ENCODE measurements around the gene ITGA1. TPM values are rescaled to one million over a fixed set of nuclear protein-coding genes. Genes with fewer than 3 reads are reported as not detected.
A peak's percentile ranks its signal among the peaks of the same experiment; 100 is the strongest.

Gene ITGA1
- total RNA-seq, 1 donor from 2014 or later, result 10.0 TPM

DNA sequence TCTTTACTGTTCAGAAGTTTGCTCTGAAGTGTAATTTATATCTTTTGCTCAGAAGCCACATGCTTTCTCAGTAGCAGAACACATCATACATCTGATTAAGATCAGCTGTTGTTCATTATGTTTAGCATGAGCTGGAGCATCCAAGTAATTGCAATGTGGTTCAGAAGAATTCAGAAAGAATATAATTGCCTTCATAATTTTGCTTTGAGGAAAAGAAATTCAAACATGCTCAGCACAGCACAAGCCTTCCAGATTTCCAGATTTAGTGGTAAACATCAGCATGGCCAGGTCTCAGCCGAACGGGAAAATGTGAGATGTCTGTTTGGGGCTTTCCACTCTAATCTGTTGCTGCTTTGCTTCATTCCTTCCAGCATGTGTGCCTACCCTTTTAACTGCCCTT, 65.9 kb downstream of the ITGA1 start:
- no peak for DNase-seq (ENCODE audit: low read depth)
- H3K27me3 ChIP-seq (ENCODE audit: control insufficient read depth, insufficient read depth, low read length), result no peaks in the 10 kb centered on the region
- H3K4me3 ChIP-seq (ENCODE audit: low read depth, low read length), result no peak overlapping the region
- TF ChIP-seq, protein P1, sequence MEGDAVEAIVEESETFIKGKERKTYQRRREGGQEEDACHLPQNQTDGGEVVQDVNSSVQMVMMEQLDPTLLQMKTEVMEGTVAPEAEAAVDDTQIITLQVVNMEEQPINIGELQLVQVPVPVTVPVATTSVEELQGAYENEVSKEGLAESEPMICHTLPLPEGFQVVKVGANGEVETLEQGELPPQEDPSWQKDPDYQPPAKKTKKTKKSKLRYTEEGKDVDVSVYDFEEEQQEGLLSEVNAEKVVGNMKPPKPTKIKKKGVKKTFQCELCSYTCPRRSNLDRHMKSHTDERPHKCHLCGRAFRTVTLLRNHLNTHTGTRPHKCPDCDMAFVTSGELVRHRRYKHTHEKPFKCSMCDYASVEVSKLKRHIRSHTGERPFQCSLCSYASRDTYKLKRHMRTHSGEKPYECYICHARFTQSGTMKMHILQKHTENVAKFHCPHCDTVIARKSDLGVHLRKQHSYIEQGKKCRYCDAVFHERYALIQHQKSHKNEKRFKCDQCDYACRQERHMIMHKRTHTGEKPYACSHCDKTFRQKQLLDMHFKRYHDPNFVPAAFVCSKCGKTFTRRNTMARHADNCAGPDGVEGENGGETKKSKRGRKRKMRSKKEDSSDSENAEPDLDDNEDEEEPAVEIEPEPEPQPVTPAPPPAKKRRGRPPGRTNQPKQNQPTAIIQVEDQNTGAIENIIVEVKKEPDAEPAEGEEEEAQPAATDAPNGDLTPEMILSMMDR (IDR thresholded peaks at IDR 0.05; ENCODE audit: insufficient read depth, low read length, poor library complexity, severe bottlenecking), result no peak
- no peaks in the 10 kb centered on the region for H3K36me3 ChIP-seq (ENCODE audit: control insufficient read depth, insufficient read depth, low read length)

DNA sequence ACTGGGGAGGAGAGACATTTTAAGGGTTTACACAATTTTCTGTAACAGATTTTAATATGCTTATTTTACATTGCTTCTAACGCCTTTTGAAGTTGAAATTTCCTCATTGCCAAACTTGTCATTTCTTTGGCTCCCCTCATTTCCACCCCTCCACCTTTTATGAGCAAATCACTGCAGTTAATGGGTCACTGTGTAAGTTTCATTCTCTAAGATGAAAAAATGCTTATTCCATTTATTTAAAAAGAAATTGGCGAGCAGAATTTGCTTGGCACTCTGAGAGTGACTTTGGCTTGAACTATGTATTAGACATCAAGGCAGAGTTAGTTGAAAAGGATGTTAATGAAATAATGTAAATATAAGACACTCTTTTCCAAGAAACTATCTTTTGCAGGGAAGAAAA, 66.6 kb downstream of the ITGA1 start:
- TF ChIP-seq, protein P1 (IDR thresholded peaks at IDR 0.05; ENCODE audit: insufficient read depth, low read length, poor library complexity, severe bottlenecking), result no peak
- Histone ChIP-seq H3K27me3 (ENCODE audit: control insufficient read depth, insufficient read depth, low read length) (no peaks in the 10 kb centered on the region), H3K36me3 (ENCODE audit: control insufficient read depth, insufficient read depth, low read length) (no peaks in the 10 kb centered on the region), H3K4me3 (ENCODE audit: low read depth, low read length) (no peak overlapping the region)
- no peak for DNase-seq (ENCODE audit: low read depth)

DNA sequence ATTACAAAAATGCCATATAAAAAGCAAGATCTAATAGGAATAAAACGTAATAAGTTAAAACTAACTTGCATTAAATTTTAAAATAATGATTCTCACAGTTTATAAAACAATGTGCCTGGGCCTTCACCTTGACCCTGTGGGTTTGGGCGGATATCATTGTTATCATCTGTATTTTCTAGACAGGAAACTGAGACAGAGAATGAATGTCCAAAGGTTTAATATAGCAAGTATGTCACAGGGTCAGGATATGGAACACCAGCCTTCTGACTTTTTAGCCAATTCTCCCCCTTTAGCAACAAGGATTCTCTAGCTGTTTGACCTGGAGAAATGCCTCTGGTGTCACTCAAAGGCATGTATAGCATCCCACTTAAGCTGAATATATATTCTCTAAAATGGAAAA, 67.2 kb downstream of the ITGA1 start:
- no peak for DNase-seq (ENCODE audit: low read depth)
- Histone ChIP-seq H3K36me3 (ENCODE audit: control insufficient read depth, insufficient read depth, low read length) (no peaks in the 10 kb centered on the region), H3K27me3 (ENCODE audit: control insufficient read depth, insufficient read depth, low read length) (no peaks in the 10 kb centered on the region), H3K4me3 (ENCODE audit: low read depth, low read length) (no peak overlapping the region)
- TF ChIP-seq, protein P1 (IDR thresholded peaks at IDR 0.05; ENCODE audit: insufficient read depth, low read length, poor library complexity, severe bottlenecking), result no peak

DNA sequence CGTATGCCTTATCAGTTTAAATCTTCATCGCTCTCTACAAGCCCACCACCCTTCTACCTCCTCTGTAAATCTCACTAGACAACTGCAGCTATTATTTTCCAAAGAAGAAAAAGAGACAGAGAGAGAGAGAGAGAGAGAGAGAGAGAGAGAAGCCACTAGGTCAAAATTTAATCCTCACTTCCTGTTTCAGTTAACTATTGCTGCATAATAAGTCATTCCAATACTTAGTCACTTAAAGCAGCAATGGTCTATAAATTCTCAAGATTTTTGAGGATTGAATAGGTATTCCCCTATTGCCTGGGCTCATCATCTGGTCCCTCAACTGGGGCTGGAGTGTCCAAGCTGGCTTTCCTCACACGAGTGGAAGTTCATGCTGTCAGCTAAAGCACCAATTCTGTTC, 68.8 kb downstream of the ITGA1 start:
- Histone ChIP-seq H3K27me3 (ENCODE audit: control insufficient read depth, insufficient read depth, low read length) (no peaks in the 10 kb centered on the region), H3K4me3 (ENCODE audit: low read depth, low read length) (no peak overlapping the region), H3K36me3 (ENCODE audit: control insufficient read depth, insufficient read depth, low read length) (no peaks in the 10 kb centered on the region)
- peak; percentile 35 for DNase-seq (ENCODE audit: low read depth)
- TF ChIP-seq, protein P1 (IDR thresholded peaks at IDR 0.05; ENCODE audit: insufficient read depth, low read length, poor library complexity, severe bottlenecking), result no peak

DNA sequence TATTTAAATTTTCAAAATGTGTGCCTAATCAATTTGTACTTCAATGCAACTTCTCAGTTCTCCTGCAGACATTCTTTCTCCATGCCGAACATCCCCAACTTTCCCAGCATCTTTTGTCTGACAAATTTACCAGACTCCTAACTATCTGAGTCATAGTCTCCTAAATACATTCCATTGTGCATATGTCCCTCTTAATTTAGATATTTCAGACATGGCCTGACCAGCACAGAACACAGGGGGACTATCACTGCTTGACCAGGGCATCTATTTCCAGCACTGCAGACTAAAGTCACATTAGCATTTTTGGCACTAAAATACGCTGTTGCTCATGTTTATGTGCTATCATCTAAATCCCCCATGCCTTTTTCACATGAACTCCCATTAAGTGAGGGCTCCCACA, 71.9 kb downstream of the ITGA1 start:
- H3K4me3 ChIP-seq (ENCODE audit: low read depth, low read length), result no peak overlapping the region
- no peaks in the 10 kb centered on the region for H3K27me3 ChIP-seq (ENCODE audit: control insufficient read depth, insufficient read depth, low read length)
- peak; percentile 38 for DNase-seq (ENCODE audit: low read depth)
- TF ChIP-seq, protein P1 (IDR thresholded peaks at IDR 0.05; ENCODE audit: insufficient read depth, low read length, poor library complexity, severe bottlenecking), result no peak
- H3K36me3 ChIP-seq (ENCODE audit: control insufficient read depth, insufficient read depth, low read length), result no peaks in the 10 kb centered on the region

DNA sequence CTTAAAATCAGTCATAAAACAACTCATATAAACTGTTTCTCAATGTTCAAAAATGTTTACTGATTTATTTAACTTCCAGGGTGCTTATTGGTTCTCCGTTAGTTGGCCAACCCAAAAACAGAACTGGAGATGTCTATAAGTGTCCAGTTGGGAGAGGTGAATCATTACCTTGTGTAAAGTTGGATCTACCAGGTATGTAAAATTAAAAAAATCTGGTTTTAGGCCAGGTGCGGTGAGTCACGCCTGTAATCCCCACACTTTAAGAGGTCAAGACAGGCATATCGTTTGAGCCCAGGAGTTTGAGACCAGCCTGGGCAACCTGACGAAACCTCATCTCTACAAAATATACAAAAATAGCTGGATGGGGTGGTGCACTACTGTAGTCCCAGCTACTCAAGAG, 73.7 kb downstream of the ITGA1 start:
- DNase-seq (ENCODE audit: low read depth), result no peak
- Histone ChIP-seq H3K27me3 (ENCODE audit: control insufficient read depth, insufficient read depth, low read length) (no peaks in the 10 kb centered on the region), H3K36me3 (ENCODE audit: control insufficient read depth, insufficient read depth, low read length) (no peaks in the 10 kb centered on the region), H3K4me3 (ENCODE audit: low read depth, low read length) (no peak overlapping the region)
- TF ChIP-seq, protein P1 (IDR thresholded peaks at IDR 0.05; ENCODE audit: insufficient read depth, low read length, poor library complexity, severe bottlenecking), result no peak
